Endothelial cell of umbilical vein (primary cell): Measurements from ENCODE around the gene LRFN5. TPM values are rescaled to one million over a fixed set of nuclear protein-coding genes. Genes with fewer than 3 reads are reported as not detected.

ENCODE experiments used
- BruUV-seq: library from RNA; stranded (reverse); fragments of 400-500 nt; replicated peaks from 2 replicates; lab custom pipeline; 2021; lab: Mats Ljungman, UMichigan
- CTCF ChIA-PET: fragments of 300-600, 350-600 bp; sonication (Branson Sonifier 250); formaldehyde crosslinking; loops from one replicate; lab custom pipeline; 2021; ENCODE audit warnings: antibody characterized with exemption, inconsistent platforms; lab: Charles Lee
- POLR2A ChIA-PET: fragments of 300-600, 350-600 bp; sonication (Branson Sonifier 250); formaldehyde crosslinking; loops from one replicate; lab custom pipeline; 2021; ENCODE audit warnings: antibody characterized with exemption, inconsistent platforms; lab: Charles Lee
- DNase-seq: peaks from one replicate; pipeline ENCODE4 v3.0.0-alpha.2; 2011; ENCODE audit warnings: low read depth, low spot score
- FAIRE-seq: peaks from 2 replicates; lab custom pipeline; 2011; peaks lifted over from hg19 to GRCh38; lab: Jason Lieb, UNC
- H2AFZ ChIP-seq: 2 replicates; pipeline ENCODE4 v1.6.0; 2012; ENCODE audit warnings: low read depth, low read length, control low read depth, inconsistent platforms
- H3K27ac ChIP-seq: 2 replicates; pipeline ENCODE4 v1.5.1; 2011; ENCODE audit warnings: low read depth, mild to moderate bottlenecking, control low read depth, low read length, moderate library complexity; ENCODE audit not compliant: insufficient read depth
- H3K27me3 ChIP-seq, 2 experiments: 2 replicates each; pipeline versions ENCODE4 v1.6.0 to v1.6.1; 2011; ENCODE audit warnings: low read length in 2 of 2, mixed read lengths in 1 of 2; ENCODE audit not compliant: control insufficient read depth in 2 of 2, insufficient read depth in 2 of 2
- H3K36me3 ChIP-seq, 2 experiments: 2 replicates in 1 of 2; 3 replicates in 1 of 2; pipeline ENCODE4 v1.5.1; 2011; ENCODE audit warnings: low read length in 2 of 2, mild to moderate bottlenecking in 1 of 2, moderate library complexity in 1 of 2; ENCODE audit not compliant: control insufficient read depth in 2 of 2, insufficient read depth in 2 of 2; ENCODE audit errors: extremely low read depth in 1 of 2
- H3K4me1 ChIP-seq: 3 replicates; pipeline ENCODE4 v1.5.1; 2011; ENCODE audit warnings: mild to moderate bottlenecking, low read length; ENCODE audit not compliant: control insufficient read depth, insufficient read depth; ENCODE audit errors: extremely low read depth
- H3K4me2 ChIP-seq: 2 replicates; pipeline ENCODE4 v1.6.1; 2011; ENCODE audit warnings: low read length, control low read depth, mixed read lengths; ENCODE audit not compliant: insufficient read depth
- H3K4me3 ChIP-seq, 3 experiments: fragments of 200-600 bp in 1 of 3; sonication (generic), shearing (Covaris generic) in 1 of 3; replicated peaks in 1 of 3; 2 replicates each; pipeline ENCODE4 v1.5.1; 2011 to 2016; ENCODE audit warnings: control low read depth in 3 of 3, low read length in 3 of 3, mild to moderate bottlenecking in 2 of 3, inconsistent platforms in 1 of 3, low read depth in 1 of 3, moderate library complexity in 1 of 3; ENCODE audit not compliant: insufficient read depth in 1 of 3
- H3K79me2 ChIP-seq: 2 replicates; pipeline ENCODE4 v1.6.0; 2012; ENCODE audit warnings: low read length, inconsistent platforms; ENCODE audit not compliant: control insufficient read depth, insufficient read depth
- H3K9ac ChIP-seq: replicated peaks from 2 replicates; pipeline ENCODE3; 2011; ENCODE audit warnings: low read length, control low read depth; ENCODE audit not compliant: insufficient read depth; ENCODE audit errors: extremely low read depth
- H3K9me1 ChIP-seq: replicated peaks from 3 replicates; pipeline ENCODE4 v1.6.0; 2011; ENCODE audit warnings: mild to moderate bottlenecking, low read length; ENCODE audit not compliant: control insufficient read depth, insufficient read depth; ENCODE audit errors: extremely low read depth
- H3K9me3 ChIP-seq: replicated peaks from 2 replicates; pipeline ENCODE4 v1.5.1; 2012; ENCODE audit warnings: low read length, inconsistent platforms; ENCODE audit not compliant: control insufficient read depth, insufficient read depth
- H4K20me1 ChIP-seq: replicated peaks from 2 replicates; pipeline ENCODE3; 2011; ENCODE audit warnings: mild to moderate bottlenecking, low read length; ENCODE audit not compliant: control insufficient read depth, insufficient read depth; ENCODE audit errors: extremely low read depth
- CTCF ChIP-seq, 2 donors: IDR thresholded peaks; 1 replicate in 1 of 2; 2 replicates in 1 of 2; pipeline ENCODE4 v1.5.1; 2011; ENCODE audit warnings: low read length in 2 of 2, mild to moderate bottlenecking in 2 of 2, moderate library complexity in 2 of 2, control low read depth in 1 of 2, inconsistent platforms in 1 of 2, low read depth in 1 of 2; ENCODE audit not compliant: insufficient read depth in 1 of 2; ENCODE audit errors: extremely low read depth in 1 of 2
- EZH2 ChIP-seq: IDR thresholded peaks from 2 replicates; pipeline ENCODE4 v1.6.1; 2012; ENCODE audit warnings: borderline replicate concordance, low read depth, mild to moderate bottlenecking, moderate library complexity, low read length, inconsistent platforms; ENCODE audit not compliant: severe bottlenecking
- FOS ChIP-seq: IDR thresholded peaks from 2 replicates; pipeline ENCODE4 v1.6.1; 2011; ENCODE audit warnings: mild to moderate bottlenecking, low read length, moderate library complexity, borderline replicate concordance; ENCODE audit not compliant: insufficient read depth
- GATA2 ChIP-seq: IDR thresholded peaks from 2 replicates; pipeline ENCODE4 v1.7.0; 2011; ENCODE audit warnings: low read depth, mild to moderate bottlenecking, moderate library complexity, mixed read lengths, low read length; ENCODE audit not compliant: insufficient read length, insufficient read depth
- JUN ChIP-seq: IDR thresholded peaks from 2 replicates; pipeline ENCODE4 v1.6.1; 2011; ENCODE audit warnings: borderline replicate concordance, low read depth; ENCODE audit not compliant: insufficient read length, insufficient read depth
- MAX ChIP-seq: IDR thresholded peaks from 2 replicates; pipeline ENCODE4 v1.6.1; 2011; ENCODE audit not compliant: insufficient read depth, insufficient read length
- MYC ChIP-seq: IDR thresholded peaks from one replicate; pipeline ENCODE4 v1.6.1; 2011; ENCODE audit warnings: mild to moderate bottlenecking, low read depth, low read length
- POLR2A ChIP-seq: IDR thresholded peaks from 2 replicates; pipeline ENCODE4 v1.6.1; 2012; ENCODE audit warnings: low read depth, mild to moderate bottlenecking, control low read depth, low read length
- POLR2AphosphoS5 ChIP-seq: IDR thresholded peaks from 2 replicates; pipeline ENCODE4 v1.6.1; 2012; ENCODE audit warnings: low read depth, mild to moderate bottlenecking, control low read depth, low read length, moderate library complexity; ENCODE audit not compliant: insufficient read depth
- dilution Hi-C: fragments of 300-500 bp; cut with MboI; formaldehyde crosslinking; loops from one replicate; pipeline ENCODE4 v1.15.0; 2019; ENCODE audit warnings: low sequenced_read_pairs; ENCODE audit not compliant: extremely low pct_ligation_motif_present
- intact Hi-C: fragments of 100-400 bp; cut with micrococcal nuclease; formaldehyde crosslinking; loops from one replicate; pipeline ENCODE4 v1.10.0; 2022
- polyA plus RNA-seq, 4 experiments: library from polyadenylated mRNA; depleted of rRNA in 3 of 4; stranded (reverse) in 3 of 4; unstranded in 1 of 4; fragments of >200 nt; gene quantifications; 2 replicates each; pipeline versions ENCODE4 v1.2.1 to v1.2.3, GENCODE V29; 2011 to 2012; ENCODE audit warnings: missing spikeins in 1 of 4
- total RNA-seq: library from RNA; stranded (reverse); gene quantifications from 2 replicates; pipeline ENCODE4 v1.2.3, GENCODE V29; 2021

Gene LRFN5
- total and polyA plus RNA-seq, 2 donors (not counting 3 experiments of a cell fraction or from before 2014, with no cell fraction given), result not detected

- dilution Hi-C loops (no loop called here), intact Hi-C loops (no loop called here)
- Histone ChIP-seq H3K9ac (no peak overlapping the region), H4K20me1 (no peaks in the 10 kb centered on the region), H3K9me3 (peaks cover 2% of the 10 kb centered on the region), H2AFZ (no peak overlapping the region), H3K9me1 (no peaks in the 10 kb centered on the region), H3K79me2 (no peaks in the 10 kb centered on the region), H3K4me2 (no peak overlapping the region), H3K27me3 (no peaks in the 10 kb centered on the region), H3K4me1 (no peaks in the 10 kb centered on the region), H3K4me3 (no peak overlapping the region), H3K36me3 (no peaks in the 10 kb centered on the region), H3K27ac (no peak overlapping the region)
- POLR2A ChIA-PET, result no interaction called here
- FAIRE-seq (no peak), DNase-seq (no peak)
- no peak for TF ChIP-seq CTCF (IDR thresholded peaks at IDR 0.05; ENCODE audit: extremely low read depth in 1 of 2, insufficient read depth in 1 of 2, low read depth in 1 of 2, low read length in 2 of 2)
- TF ChIP-seq FOS, result no peak
- TF ChIP-seq EZH2, result no peak
- no peak for TF ChIP-seq MYC
- TF ChIP-seq GATA2, result no peak
- TF ChIP-seq JUN, result no peak
- no peak for TF ChIP-seq MAX
- TF ChIP-seq POLR2A, result no peak
- no peak for TF ChIP-seq POLR2AphosphoS5
- CTCF ChIA-PET, result no interaction called here
- BruUV-seq, result no TSS peak
Measured at GRCh38 chr14:41783403-41783802, 176.7 kb downstream of the LRFN5 start.
